Measurements from ENCODE around the gene IFT57.
"Not testable (repeated sequence)": the region's sequence is repeated elsewhere in the genome, so short reads cannot be mapped to it uniquely, and the experiment has no call there.

IFT57 gene

DNA sequence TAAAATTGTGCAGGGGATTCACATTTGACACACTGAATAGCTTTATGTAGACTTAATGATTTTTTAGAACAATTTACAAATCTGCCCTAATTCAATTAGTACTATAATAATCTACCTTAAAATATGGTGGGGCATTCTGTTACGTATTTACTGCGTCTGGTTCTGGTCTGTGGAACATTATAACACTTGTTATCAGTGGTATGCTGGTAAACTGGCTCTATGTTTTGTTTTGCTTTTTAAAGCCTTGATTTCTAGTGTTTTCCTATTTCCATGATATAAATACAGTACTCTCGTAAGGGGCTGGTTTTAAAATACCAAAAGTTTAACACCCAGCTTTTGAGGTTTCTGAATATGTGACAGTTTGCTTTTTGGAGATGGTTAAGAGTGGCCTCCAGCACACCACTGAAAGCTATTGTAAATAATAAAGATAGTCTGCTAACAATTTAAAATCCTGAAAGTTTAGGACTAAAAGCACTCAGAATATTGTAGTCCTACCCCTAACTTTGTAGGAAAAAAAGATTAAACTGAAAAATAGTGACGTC, 65.8 kb downstream of the IFT57 start:
- DNase-seq = no peak
- TF ChIP-seq EZH2 (IDR thresholded peaks at IDR 0.05; ENCODE audit: borderline replicate concordance, low read depth, low read length, severe bottlenecking) = no peak
- TF ChIP-seq, protein P1, sequence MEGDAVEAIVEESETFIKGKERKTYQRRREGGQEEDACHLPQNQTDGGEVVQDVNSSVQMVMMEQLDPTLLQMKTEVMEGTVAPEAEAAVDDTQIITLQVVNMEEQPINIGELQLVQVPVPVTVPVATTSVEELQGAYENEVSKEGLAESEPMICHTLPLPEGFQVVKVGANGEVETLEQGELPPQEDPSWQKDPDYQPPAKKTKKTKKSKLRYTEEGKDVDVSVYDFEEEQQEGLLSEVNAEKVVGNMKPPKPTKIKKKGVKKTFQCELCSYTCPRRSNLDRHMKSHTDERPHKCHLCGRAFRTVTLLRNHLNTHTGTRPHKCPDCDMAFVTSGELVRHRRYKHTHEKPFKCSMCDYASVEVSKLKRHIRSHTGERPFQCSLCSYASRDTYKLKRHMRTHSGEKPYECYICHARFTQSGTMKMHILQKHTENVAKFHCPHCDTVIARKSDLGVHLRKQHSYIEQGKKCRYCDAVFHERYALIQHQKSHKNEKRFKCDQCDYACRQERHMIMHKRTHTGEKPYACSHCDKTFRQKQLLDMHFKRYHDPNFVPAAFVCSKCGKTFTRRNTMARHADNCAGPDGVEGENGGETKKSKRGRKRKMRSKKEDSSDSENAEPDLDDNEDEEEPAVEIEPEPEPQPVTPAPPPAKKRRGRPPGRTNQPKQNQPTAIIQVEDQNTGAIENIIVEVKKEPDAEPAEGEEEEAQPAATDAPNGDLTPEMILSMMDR (IDR thresholded peaks at IDR 0.05; ENCODE audit: borderline replicate concordance, extremely low read depth, low read length, poor library complexity, severe bottlenecking) = no peak
- no peaks in the 10 kb centered on the region for H3K79me2 ChIP-seq (ENCODE audit: insufficient read depth, low read length)
- H3K27me3 ChIP-seq (ENCODE audit: insufficient read depth, low read length, poor library complexity) = no peaks in the 10 kb centered on the region
- no peak overlapping the region for H3K9ac ChIP-seq (ENCODE audit: low read depth, low read length)
- H4K20me1 ChIP-seq (ENCODE audit: insufficient read depth, low read length) = no peaks in the 10 kb centered on the region
- H3K4me3 ChIP-seq (ENCODE audit: low read depth in 1 of 2, low read length in 2 of 2) = no peak overlapping the region
- no peak for ATAC-seq (ENCODE audit: insufficient read depth, low read depth)
- no peak overlapping the region for H2AFZ ChIP-seq (ENCODE audit: low read depth, low read length)
- no peaks in the 10 kb centered on the region for H3K36me3 ChIP-seq (ENCODE audit: insufficient read depth, low read length)
- no peaks in the 10 kb centered on the region for H3K9me3 ChIP-seq (ENCODE audit: insufficient read depth, low read length, severe bottlenecking)
- no peak overlapping the region for H3K4me2 ChIP-seq (ENCODE audit: insufficient read depth, low read length)
- no peak overlapping the region for H3K27ac ChIP-seq (ENCODE audit: low read length)
- no peaks in the 10 kb centered on the region for H3K4me1 ChIP-seq (ENCODE audit: insufficient read depth, low read length)

DNA sequence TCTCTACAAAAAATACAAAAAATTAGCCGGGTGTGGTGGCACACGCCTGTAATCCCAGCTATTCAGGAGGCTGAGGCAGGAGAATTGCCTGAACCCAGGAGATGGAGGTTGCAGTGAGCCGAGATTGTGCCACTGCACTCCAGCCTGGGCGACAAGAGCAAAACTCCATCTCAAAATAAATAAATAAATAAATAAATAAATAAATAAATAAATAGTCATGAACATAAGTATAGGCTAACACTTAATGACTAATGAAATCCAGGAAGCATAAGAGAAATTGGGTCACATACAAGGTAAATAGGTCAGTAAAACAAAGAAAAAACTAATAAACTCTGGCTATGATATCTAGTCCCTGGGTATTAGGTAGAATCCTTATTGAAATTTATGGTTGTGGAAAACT, 66.6 kb downstream of the IFT57 start:
- not testable (repeated sequence) for H3K4me3 ChIP-seq (ENCODE audit: low read depth in 1 of 2, low read length in 2 of 2); H3K79me2 ChIP-seq (ENCODE audit: insufficient read depth, low read length); H3K27ac ChIP-seq (ENCODE audit: low read length); H4K20me1 ChIP-seq (ENCODE audit: insufficient read depth, low read length); H3K36me3 ChIP-seq (ENCODE audit: insufficient read depth, low read length); H2AFZ ChIP-seq (ENCODE audit: low read depth, low read length); H3K4me1 ChIP-seq (ENCODE audit: insufficient read depth, low read length); H3K27me3 ChIP-seq (ENCODE audit: insufficient read depth, low read length, poor library complexity); H3K9me3 ChIP-seq (ENCODE audit: insufficient read depth, low read length, severe bottlenecking); ATAC-seq (ENCODE audit: insufficient read depth, low read depth); H3K4me2 ChIP-seq (ENCODE audit: insufficient read depth, low read length); DNase-seq; H3K9ac ChIP-seq (ENCODE audit: low read depth, low read length)

DNA sequence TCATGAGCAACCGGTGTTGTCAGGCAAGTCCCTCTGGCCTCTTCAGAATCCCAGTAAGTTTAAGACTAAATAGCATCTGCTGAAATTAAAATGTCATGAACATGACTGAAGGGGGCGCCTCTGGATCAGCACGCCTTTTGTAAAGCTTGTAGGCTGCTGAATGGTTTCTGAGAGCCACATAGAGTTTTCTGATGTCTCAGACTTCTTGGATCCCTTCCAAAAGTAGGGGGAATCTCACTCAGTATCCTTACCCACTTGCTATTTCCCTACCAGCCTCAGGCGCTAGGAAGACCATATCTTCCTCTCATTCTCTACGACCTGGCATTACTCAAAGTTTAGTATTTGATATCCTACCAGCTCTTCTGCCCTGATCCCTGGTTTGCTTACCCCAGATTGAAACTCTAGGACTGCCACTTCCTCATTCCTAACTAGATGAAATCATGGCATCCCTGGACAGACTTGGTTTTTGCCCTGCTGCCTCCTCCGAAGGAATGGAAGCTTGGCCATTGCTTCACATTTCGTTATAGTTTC, 68.7 kb downstream of the IFT57 start:
- Histone ChIP-seq H3K36me3 (ENCODE audit: insufficient read depth, low read length) (no peaks in the 10 kb centered on the region), H3K27me3 (ENCODE audit: insufficient read depth, low read length, poor library complexity) (no peaks in the 10 kb centered on the region), H3K9me3 (ENCODE audit: insufficient read depth, low read length, severe bottlenecking) (no peaks in the 10 kb centered on the region), H3K4me3 (ENCODE audit: low read depth in 1 of 2, low read length in 2 of 2) (no peak overlapping the region), H3K9ac (ENCODE audit: low read depth, low read length) (no peak overlapping the region), H3K79me2 (ENCODE audit: insufficient read depth, low read length) (no peaks in the 10 kb centered on the region), H3K4me2 (ENCODE audit: insufficient read depth, low read length) (no peak overlapping the region), H3K27ac (ENCODE audit: low read length) (no peak overlapping the region), H4K20me1 (ENCODE audit: insufficient read depth, low read length) (no peaks in the 10 kb centered on the region), H3K4me1 (ENCODE audit: insufficient read depth, low read length) (no peaks in the 10 kb centered on the region), H2AFZ (ENCODE audit: low read depth, low read length) (no peak overlapping the region)
- no peak for TF ChIP-seq EZH2 (IDR thresholded peaks at IDR 0.05; ENCODE audit: borderline replicate concordance, low read depth, low read length, severe bottlenecking)
- TF ChIP-seq, protein P1 (IDR thresholded peaks at IDR 0.05; ENCODE audit: borderline replicate concordance, extremely low read depth, low read length, poor library complexity, severe bottlenecking) = peak; percentile 53
- ATAC-seq (ENCODE audit: insufficient read depth, low read depth) = peak; percentile 67
- peak; percentile 49 for DNase-seq

DNA sequence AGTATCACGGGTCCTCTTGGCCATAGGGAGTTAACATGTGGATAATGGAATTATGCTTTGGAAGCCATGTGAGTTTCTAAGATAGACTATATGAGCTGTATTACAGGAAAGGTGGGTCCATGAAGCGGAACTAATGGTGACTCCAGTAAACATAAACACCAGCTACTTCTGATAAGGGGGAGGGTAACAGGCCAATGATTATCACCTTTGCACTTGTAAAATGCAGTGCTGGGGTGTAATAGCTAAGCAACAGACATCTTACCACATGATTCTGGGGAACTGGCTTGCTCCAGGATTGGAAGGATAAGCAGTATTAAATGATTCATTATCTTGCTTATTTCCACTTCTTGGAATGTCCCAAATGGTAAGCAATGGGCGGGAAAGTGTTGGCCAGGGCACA, 70.0 kb downstream of the IFT57 start:
- no peaks in the 10 kb centered on the region for H4K20me1 ChIP-seq (ENCODE audit: insufficient read depth, low read length)
- H3K79me2 ChIP-seq (ENCODE audit: insufficient read depth, low read length) = no peaks in the 10 kb centered on the region
- no peaks in the 10 kb centered on the region for H3K36me3 ChIP-seq (ENCODE audit: insufficient read depth, low read length)
- H3K4me3 ChIP-seq (ENCODE audit: low read depth in 1 of 2, low read length in 2 of 2) = no peak overlapping the region
- no peak overlapping the region for H3K27ac ChIP-seq (ENCODE audit: low read length)
- no peak overlapping the region for H2AFZ ChIP-seq (ENCODE audit: low read depth, low read length)
- ATAC-seq (ENCODE audit: insufficient read depth, low read depth) (no peak), DNase-seq (no peak)
- no peaks in the 10 kb centered on the region for H3K4me1 ChIP-seq (ENCODE audit: insufficient read depth, low read length)
- TF ChIP-seq EZH2 (IDR thresholded peaks at IDR 0.05; ENCODE audit: borderline replicate concordance, low read depth, low read length, severe bottlenecking) = no peak
- TF ChIP-seq, protein P1 (IDR thresholded peaks at IDR 0.05; ENCODE audit: borderline replicate concordance, extremely low read depth, low read length, poor library complexity, severe bottlenecking) = no peak
- H3K27me3 ChIP-seq (ENCODE audit: insufficient read depth, low read length, poor library complexity) = no peaks in the 10 kb centered on the region
- H3K4me2 ChIP-seq (ENCODE audit: insufficient read depth, low read length) = no peak overlapping the region
- H3K9me3 ChIP-seq (ENCODE audit: insufficient read depth, low read length, severe bottlenecking) = no peaks in the 10 kb centered on the region
- no peak overlapping the region for H3K9ac ChIP-seq (ENCODE audit: low read depth, low read length)
